Midbrain (tissue), 1 donor: ENCODE measurements around the gene ZNF468.
A peak's percentile ranks its signal among the peaks of the same experiment; 100 is the strongest.
"Not testable (repeated sequence)": the region's sequence is repeated elsewhere in the genome, so short reads cannot be mapped to it uniquely, and the experiment has no call there.

Experiments
- DNase-seq: peaks from one replicate; lab custom pipeline; 2025; lab: John Stamatoyannopoulos, UW

The ZNF468 gene

GRCh38 chr19:52857378-52858191 lies at the start of gene ZNF468:
Gene ZNF468 (minus strand): TSS chr19:52857619. CDS start chr19:52854272, 3,347 bp downstream.
- DNase-seq = peak; percentile 55

DNA sequence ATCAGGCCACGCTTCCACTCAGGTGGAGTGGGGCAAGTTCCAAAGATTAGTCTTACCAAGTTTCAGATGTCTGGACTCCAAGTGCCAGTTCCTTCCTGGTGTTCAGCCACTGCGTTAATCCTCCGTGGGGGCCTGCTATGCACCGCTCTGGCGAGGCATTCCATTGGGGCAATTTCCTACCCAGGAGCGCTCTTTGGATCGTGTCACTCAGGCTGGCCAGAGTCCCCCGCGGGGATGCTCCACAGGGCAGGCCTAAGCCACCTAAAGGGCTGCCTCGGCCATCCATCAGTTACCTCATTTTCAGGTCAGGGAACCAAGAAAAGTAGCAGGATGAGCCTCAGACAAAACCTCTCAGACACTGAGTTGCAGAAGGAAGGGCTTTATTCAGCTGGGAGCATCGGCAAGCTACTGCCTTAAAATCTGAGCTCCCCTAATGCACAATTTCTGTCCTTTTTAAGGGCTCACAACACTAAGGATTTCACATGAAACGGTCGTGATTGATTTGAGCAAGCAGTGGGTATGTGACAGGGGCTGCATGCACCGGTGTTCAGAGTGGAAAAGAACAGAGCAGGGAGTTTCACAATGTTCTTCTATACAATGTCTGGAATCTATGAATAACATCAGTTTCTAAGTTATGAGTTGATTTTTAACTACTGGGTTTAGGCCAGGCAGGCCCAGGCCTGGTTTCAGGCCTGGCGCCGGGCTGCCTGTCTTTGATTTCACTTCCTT lies 46.8 kb upstream of the ZNF468 start:
- not testable (repeated sequence) for DNase-seq

DNA sequence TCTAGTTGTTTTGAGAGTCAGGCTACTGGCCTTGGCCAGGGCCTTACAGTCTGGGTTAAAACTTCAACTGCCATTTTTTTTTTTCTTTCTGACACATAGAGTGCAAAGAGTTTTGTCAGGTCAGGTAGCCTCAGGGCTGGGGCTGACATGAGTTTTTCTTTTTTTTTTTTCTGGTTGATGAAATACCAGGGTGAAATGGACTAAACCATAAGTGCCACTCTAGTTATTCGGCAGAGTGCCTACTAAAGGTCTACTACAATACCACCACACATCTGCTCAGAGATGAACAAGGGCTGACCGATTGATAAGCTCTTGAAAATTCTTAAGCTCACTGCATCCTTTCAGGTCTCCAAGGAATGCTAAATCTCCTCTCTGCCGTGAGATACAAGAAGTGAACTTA lies 44.4 kb upstream of the ZNF468 start:
- no peak for DNase-seq

GRCh38 chr19:52898596-52898995 lies 41.2 kb upstream of the ZNF468 start:
- DNase-seq = not testable (repeated sequence)

DNA sequence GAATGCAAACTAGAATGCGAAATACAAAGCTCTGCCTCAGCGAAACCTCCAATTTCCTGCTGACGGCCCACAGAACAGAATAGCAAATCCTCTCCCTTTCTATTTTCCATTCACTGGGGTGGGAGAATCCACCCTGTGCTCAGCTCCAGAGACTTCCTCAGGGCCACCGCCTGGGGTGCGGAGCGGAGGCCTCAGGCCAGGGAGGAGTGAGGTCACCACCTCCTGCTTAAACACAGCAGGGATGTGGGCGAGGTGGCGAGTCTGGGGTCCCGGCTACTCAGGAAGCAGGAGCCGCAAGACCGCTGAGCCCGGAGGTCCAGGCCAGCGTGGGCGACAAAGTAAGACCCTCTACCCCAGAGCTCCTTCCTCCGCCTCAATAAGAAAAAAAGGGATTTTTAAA lies 40.7 kb upstream of the ZNF468 start:
- no peak for DNase-seq

GRCh38 chr19:52897138-52897935 lies 39.9 kb upstream of the ZNF468 start, which contains the start of gene ZNF320:
Gene ZNF320 (minus strand): TSS chr19:52897635. CDS start chr19:52890255, 7,380 bp downstream.
- peak; percentile 95 for DNase-seq

DNA sequence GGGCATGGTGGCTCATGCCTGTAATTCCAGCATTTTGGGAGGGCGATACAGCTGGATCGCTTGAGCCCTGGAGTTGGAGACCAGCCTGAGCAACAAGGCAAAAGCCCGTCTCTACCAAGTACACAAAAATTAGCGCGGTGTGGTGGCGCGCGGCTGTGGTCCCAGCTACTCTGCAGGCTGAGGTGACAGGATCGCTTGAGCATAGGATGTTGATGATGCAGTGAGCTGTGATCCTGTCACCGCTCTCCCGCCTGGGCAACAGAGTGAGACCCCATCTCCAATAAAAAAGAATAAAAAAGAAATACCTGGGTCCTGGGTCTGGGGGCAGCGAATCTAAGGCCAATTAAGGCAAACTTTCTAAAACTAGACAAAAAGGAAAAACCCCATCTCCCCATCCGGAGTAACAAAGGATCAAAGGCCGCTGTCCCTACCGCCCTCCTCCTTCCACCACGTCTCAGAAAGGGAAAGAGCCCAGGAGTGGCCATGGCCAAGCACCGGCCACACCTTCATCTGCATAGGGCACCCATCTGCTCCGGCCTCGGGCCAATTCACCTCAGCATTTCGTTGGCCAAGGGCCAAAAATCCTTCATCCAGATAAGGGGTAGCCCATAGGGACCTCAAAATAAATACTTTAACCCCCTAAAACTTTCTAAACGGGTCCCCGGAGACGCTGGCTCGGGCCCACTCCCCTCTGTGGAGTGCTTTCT lies 39.2 kb upstream of the ZNF468 start:
- DNase-seq = no peak

DNA sequence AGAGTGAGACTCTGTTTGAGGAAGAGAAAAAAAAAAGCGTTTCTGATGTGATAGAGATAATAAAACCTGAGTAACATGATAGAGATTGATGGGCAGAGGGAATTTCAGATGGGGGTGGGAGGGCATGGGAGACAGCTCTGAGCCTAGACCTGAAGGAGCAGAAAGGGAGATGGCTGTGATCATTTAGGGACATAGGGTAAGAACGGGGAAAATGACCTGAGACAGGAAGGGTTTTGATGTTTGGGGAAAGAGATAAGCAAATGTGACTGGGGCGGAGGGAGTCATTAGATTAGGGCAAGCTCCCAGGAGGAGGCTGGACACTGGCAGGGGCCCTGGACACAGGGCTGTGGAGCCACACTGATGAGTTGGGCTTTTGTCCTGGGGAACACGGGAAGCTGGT lies 33.9 kb upstream of the ZNF468 start:
- no peak for DNase-seq

GRCh38 chr19:52889931-52890330 lies 32.5 kb upstream of the ZNF468 start:
- DNase-seq = no peak

DNA sequence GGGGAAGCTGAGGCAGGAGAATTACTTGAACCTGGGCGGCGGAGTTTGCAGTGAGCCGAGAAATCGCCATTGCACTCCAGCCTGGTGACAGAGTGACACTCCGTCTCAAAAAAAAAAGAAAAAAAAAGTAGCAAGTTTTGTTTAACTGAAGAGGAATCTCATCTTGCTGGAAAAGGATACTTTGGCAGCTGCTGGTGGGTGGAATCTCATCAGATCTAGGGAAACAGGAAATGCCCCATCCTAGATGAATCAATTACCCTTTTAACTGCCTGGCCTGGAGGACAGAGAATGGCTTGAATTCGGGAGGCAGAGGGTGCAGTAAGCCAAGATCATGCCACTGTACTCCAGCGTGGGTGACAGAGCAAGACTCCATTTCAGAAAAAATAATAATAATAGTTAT lies 31.7 kb upstream of the ZNF468 start:
- no peak for DNase-seq

DNA sequence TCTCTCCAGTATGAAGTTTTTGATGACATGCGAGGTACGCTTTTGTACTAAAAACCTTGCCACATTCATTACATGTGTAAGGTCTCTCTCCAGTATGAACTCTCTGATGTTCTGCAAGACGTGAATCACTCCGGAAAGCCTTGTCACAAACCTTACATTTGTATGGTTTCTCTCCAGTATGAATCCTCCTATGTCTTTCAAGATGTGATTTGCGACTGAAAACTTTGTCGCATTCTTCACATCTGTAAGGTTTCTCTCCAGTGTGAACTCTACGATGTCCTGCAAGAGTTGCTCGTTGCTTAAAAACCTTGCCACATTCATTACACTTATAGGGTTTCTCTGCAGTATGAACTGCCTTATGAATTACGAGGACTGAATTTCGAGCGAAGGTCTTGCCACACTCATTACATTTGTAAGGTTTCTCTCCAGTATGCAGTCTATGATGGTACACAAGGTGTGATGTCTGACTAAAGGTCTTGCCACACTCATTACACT lies 23.5 kb upstream of the ZNF468 start:
- DNase-seq = no peak

DNA sequence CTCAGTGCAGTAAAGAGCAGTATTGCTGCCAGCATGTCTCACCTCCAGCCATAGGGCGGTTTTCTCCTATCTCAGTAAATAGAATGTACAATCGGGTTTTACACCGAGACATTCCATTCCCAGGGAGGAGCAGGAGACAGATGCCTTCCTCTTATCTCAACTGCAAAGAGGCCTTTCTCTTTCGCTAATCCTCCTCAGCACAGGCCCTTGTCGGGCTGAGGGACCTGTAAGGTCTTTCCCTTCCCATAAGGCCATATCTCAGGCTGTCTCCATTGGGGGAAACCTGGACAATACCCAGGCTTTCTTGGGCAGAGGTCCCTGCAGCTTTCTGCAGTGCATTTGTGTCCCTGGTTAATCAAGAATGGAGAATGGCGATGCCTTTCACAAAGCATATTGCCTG lies 15.6 kb upstream of the ZNF468 start:
- not testable (repeated sequence) for DNase-seq

- DNase-seq = no peak
Measured at GRCh38 chr19:52871466-52871865, 14.0 kb upstream of the ZNF468 start.

DNA sequence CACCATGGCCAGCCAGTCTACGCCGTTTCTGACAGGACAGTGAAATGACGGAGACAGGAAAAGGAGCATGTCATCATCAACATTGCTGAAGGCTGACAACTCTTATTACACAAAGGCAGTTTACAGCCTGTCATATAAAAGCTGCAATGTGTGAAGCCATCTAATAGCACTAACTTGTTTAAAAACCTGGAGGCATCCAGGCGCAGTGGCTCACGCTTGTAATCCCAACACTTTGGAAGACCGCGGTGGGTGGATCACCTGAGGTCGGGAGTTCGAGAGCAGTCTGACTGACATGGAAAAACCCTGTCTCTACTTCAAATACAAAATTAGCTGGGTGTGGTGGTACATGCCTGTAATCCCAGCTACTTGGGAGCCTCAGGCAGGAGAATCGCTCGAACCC lies 10.6 kb upstream of the ZNF468 start:
- not testable (repeated sequence) for DNase-seq

- DNase-seq = peak; percentile 26
Measured at GRCh38 chr19:52856540-52857377, 660 bp downstream of the ZNF468 start.

GRCh38 chr19:52847352-52847751 lies 10.1 kb downstream of the ZNF468 start:
- not testable (repeated sequence) for DNase-seq

DNA sequence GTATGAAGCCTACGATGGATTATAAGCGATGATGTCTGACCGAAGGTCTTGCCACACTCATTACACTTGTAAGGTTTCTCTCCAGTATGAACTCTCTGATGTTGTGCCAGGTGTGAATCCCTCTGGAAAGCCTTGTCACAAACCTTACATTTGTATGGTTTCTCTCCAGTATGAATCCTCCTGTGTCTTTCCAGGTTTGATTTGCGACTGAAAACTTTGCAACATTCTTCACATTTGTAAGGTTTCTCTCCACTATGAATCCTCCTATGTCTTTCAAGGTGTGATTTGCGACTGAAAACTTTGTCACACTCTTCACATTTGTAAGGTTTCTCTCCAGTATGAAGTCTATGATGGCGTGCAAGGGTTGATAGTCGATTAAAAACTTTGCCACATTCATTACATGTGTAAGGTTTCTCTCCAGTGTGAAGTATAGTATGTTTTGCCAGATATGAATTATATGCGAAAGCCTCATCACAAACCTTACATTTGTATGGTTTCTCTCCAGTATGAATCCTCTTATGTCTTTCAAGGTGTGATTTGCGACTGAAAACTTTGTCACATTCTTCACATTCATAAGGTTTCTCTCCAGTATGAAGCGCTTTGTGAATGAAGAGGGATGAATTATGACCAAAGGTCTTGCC lies 16.5 kb downstream of the ZNF468 start:
- not testable (repeated sequence) for DNase-seq

DNA sequence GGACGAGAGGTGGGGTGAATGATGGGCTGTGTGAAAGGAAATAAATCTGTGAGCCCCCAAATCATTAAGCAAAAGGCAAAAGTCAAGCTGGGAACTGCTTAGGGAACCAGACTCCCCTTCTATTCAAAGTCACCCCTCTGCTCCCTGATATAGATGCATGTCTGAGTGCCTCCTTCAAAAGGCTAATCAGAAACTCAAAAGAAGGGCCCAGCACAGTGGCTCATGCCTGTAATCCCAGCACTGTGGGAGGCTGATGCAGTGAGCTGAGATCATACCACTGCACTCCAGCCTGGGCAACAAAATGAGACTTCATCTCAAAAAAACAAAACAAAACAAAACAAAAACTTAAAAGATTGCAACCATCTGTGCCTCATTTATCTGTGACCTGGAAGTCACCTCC lies 23.1 kb downstream of the ZNF468 start:
- DNase-seq = not testable (repeated sequence)

DNA sequence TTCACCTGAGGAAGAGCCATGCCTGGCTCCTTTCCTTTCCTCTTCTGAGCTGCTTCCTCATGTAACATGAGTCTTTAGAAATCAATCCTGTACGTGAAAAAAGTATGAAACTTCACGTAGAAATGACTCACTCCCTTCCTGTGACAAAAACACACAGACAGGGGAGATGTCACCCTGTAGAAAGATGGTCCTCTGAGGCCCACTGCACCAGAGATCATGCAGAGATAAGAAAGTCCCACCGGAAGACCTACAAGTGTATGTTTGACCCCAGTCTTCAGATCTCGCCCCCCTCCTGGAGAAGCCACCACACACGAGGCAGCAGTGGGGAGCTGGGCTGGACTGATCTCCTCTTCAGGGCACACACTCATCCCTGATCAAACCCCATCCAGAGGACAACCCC lies 23.9 kb downstream of the ZNF468 start:
- DNase-seq = not testable (repeated sequence)

DNA sequence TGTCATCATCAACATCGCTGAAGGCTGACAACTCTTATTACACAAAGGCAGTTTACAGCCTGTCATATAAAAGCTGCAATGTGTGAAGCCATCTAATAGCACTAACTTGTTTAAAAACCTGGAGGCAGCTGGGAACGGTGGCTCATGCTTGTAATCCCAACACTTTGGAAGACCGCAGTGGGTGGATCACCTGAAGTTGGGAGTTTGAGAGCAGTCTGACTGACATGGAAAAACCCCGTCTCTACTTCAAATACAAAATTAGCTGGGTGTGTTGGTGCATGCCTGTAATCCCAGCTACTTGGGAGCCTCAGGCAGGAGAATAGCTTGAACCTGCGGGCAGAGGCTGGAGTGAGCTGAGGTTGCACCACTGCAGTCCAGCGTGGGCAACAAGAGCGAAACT lies 27.6 kb downstream of the ZNF468 start:
- not testable (repeated sequence) for DNase-seq
